Upper lobe of left lung (tissue), 6 donors: ENCODE measurements around the gene DSCAM. TPM values are rescaled to one million over a fixed set of nuclear protein-coding genes. Genes with fewer than 3 reads are reported as not detected.

Experiments
- ATAC-seq, 2 donors: fragments of 200-7000 bp; cut with Tn5 transposase; one replicate each; pipeline ENCODE4 v1.9.1; 2022; ENCODE audit warnings: mild to moderate bottlenecking in 2 of 2, moderate library complexity in 2 of 2; ENCODE audit not compliant: low FRiP score in 2 of 2
- DNase-seq, 2 donors: peaks; one replicate each; pipeline ENCODE4 v3.0.0-alpha.2; 2019 to 2020
- H3K27ac ChIP-seq, 4 donors: fragments of 200-600 bp; sonication (generic); one replicate each; pipeline ENCODE4 v1.5.1; 2016 to 2019
- H3K27me3 ChIP-seq, 4 donors: fragments of 200-600 bp; sonication (generic); one replicate each; pipeline ENCODE4 v1.5.1; 2017 to 2019
- H3K36me3 ChIP-seq, 4 donors: fragments of 200-600 bp; sonication (generic); one replicate each; pipeline ENCODE4 v1.5.1; 2016 to 2019
- H3K4me1 ChIP-seq, 4 donors: fragments of 200-600 bp; sonication (generic); one replicate each; pipeline ENCODE4 v1.5.1; 2018 to 2019
- H3K4me3 ChIP-seq, 4 donors: fragments of 200-600 bp; sonication (generic); one replicate each; pipeline ENCODE4 v1.5.1; 2017 to 2019; ENCODE audit warnings: mild to moderate bottlenecking in 2 of 4, moderate library complexity in 1 of 4
- H3K9me3 ChIP-seq, 4 donors: fragments of 200-600 bp; sonication (generic); one replicate each; pipeline ENCODE4 v1.5.1; 2018 to 2019
- CTCF ChIP-seq, 6 experiments: fragments of 450-650 bp in 4 of 6; fragments of 200-600 bp in 2 of 6; sonication (generic) in 2 of 6; IDR thresholded peaks; one replicate each; pipeline ENCODE4 v1.5.1; 2016 to 2019; ENCODE audit warnings: antibody characterized with exemption in 6 of 6
- EP300 ChIP-seq, 4 donors: sonication (generic); formaldehyde crosslinking; IDR thresholded peaks; one replicate each; pipeline ENCODE4 v1.5.1; 2017; ENCODE audit warnings: antibody characterized with exemption in 4 of 4, control low read depth in 2 of 4
- POLR2A ChIP-seq, 4 donors: fragments of 450-650 bp; IDR thresholded peaks; one replicate each; pipeline ENCODE4 v1.5.1; 2016 to 2017; ENCODE audit warnings: antibody characterized with exemption in 4 of 4, mild to moderate bottlenecking in 2 of 4
- POLR2AphosphoS5 ChIP-seq, 2 donors: sonication (generic); formaldehyde crosslinking; IDR thresholded peaks; one replicate each; pipeline ENCODE4 v1.5.1; 2017; ENCODE audit warnings: antibody characterized with exemption in 2 of 2
- WGBS, 2 donors: methylation state at CpG; one replicate each; pipeline ENCODE4 v1.1.5; 2017 to 2018; 5-methylcytosine and 5-hydroxymethylcytosine counted together
- total RNA-seq, 6 donors: library from RNA; depleted of rRNA in 4 of 6; stranded (reverse); fragments of >200 nt in 4 of 6; gene quantifications; one replicate each; pipeline versions ENCODE4 v1.1.0 to v1.2.1, GENCODE V29; 2016 to 2021
- donor health status: DM: no; HTN: no; CAD: no; lungs with moderate emphysema.
- donor health status: DM: no; HTN: yes; CAD: no; lungs with severe emphysema.

Gene DSCAM
- total RNA-seq, 6 donors from 2014 or later: under 0.01 to 0.61 (median 0.26) TPM; not detected in 1

GRCh38 chr21:40141621-40142020 is 705.3 kb downstream of the DSCAM start:
- H3K27me3 ChIP-seq: no peaks in the 10 kb centered on the region
- no peaks in the 10 kb centered on the region for H3K36me3 ChIP-seq
- H3K9me3 ChIP-seq: no peaks in the 10 kb centered on the region
- no peak for ATAC-seq
- no peak overlapping the region for H3K4me3 ChIP-seq
- no peak for TF ChIP-seq POLR2AphosphoS5 (IDR thresholded peaks at IDR 0.05)
- no peak for TF ChIP-seq CTCF (IDR thresholded peaks at IDR 0.05)
- no peak for TF ChIP-seq EP300 (IDR thresholded peaks at IDR 0.05)
- no peak for TF ChIP-seq POLR2A (IDR thresholded peaks at IDR 0.05)
- DNase-seq: peak in 1 of 2 donors; percentile 52
- H3K4me1 ChIP-seq: no peaks in the 10 kb centered on the region
- no peak overlapping the region for H3K27ac ChIP-seq
- 56 to 63% methylated on average over 8 of the region's 8 CpGs for WGBS, 2 donors

GRCh38 chr21:40140675-40141074 is 706.3 kb downstream of the DSCAM start:
- no peaks in the 10 kb centered on the region for H3K9me3 ChIP-seq
- ATAC-seq (no peak), DNase-seq (no peak)
- no peaks in the 10 kb centered on the region for H3K4me1 ChIP-seq
- TF ChIP-seq EP300 (IDR thresholded peaks at IDR 0.05) (no peak), POLR2AphosphoS5 (IDR thresholded peaks at IDR 0.05) (no peak), CTCF (IDR thresholded peaks at IDR 0.05) (no peak), POLR2A (IDR thresholded peaks at IDR 0.05) (no peak)
- H3K36me3 ChIP-seq: no peaks in the 10 kb centered on the region
- 77 to 95% methylated on average over 2 to 3 of the region's 3 CpGs for WGBS, 2 donors
- no peaks in the 10 kb centered on the region for H3K27me3 ChIP-seq
- H3K4me3 ChIP-seq: no peak overlapping the region
- H3K27ac ChIP-seq: no peak overlapping the region

GRCh38 chr21:40139636-40140035 is 707.3 kb downstream of the DSCAM start:
- H3K9me3 ChIP-seq: no peaks in the 10 kb centered on the region
- no peak overlapping the region for H3K27ac ChIP-seq
- H3K4me1 ChIP-seq: no peaks in the 10 kb centered on the region
- TF ChIP-seq POLR2AphosphoS5 (IDR thresholded peaks at IDR 0.05) (no peak), CTCF (IDR thresholded peaks at IDR 0.05) (no peak), EP300 (IDR thresholded peaks at IDR 0.05) (no peak), POLR2A (IDR thresholded peaks at IDR 0.05) (no peak)
- no peak overlapping the region for H3K4me3 ChIP-seq
- ATAC-seq (peak in 1 of 2 donors; percentile 16), DNase-seq (no peak)
- H3K27me3 ChIP-seq: no peaks in the 10 kb centered on the region
- no peaks in the 10 kb centered on the region for H3K36me3 ChIP-seq
- WGBS, 2 donors: 69 to 72% methylated on average over 5 of the region's 5 CpGs

GRCh38 chr21:40136571-40136970 is 710.4 kb downstream of the DSCAM start:
- Histone ChIP-seq H3K4me3 (no peak overlapping the region), H3K36me3 (no peaks in the 10 kb centered on the region), H3K4me1 (no peaks in the 10 kb centered on the region), H3K27me3 (no peaks in the 10 kb centered on the region), H3K9me3 (no peaks in the 10 kb centered on the region), H3K27ac (no peak overlapping the region)
- WGBS, 2 donors: 84% methylated on average over 7 of the region's 7 CpGs
- TF ChIP-seq POLR2AphosphoS5 (IDR thresholded peaks at IDR 0.05) (no peak), EP300 (IDR thresholded peaks at IDR 0.05) (no peak), POLR2A (IDR thresholded peaks at IDR 0.05) (no peak), CTCF (IDR thresholded peaks at IDR 0.05) (no peak)
- ATAC-seq: no peak
- DNase-seq: no peak

GRCh38 chr21:40134731-40135492 is 712.0 kb downstream of the DSCAM start:
- Histone ChIP-seq H3K4me3 (no peak overlapping the region), H3K9me3 (no peaks in the 10 kb centered on the region), H3K36me3 (no peaks in the 10 kb centered on the region), H3K4me1 (no peaks in the 10 kb centered on the region), H3K27me3 (no peaks in the 10 kb centered on the region), H3K27ac (no peak overlapping the region)
- no peak for ATAC-seq
- TF ChIP-seq CTCF (IDR thresholded peaks at IDR 0.05) (no peak), POLR2AphosphoS5 (IDR thresholded peaks at IDR 0.05) (no peak), EP300 (IDR thresholded peaks at IDR 0.05) (no peak), POLR2A (IDR thresholded peaks at IDR 0.05) (no peak)
- 84 to 92% methylated on average over 8 to 9 of the region's 9 CpGs for WGBS, 2 donors
- DNase-seq: no peak
